HepG2 (cell line): Measurements from ENCODE around the gene ARHGEF40. TPM values are rescaled to one million over a fixed set of nuclear protein-coding genes. Genes with fewer than 3 reads are reported as not detected.

Source experiments
- DNMT1 ChIP-seq: sonication (generic); formaldehyde crosslinking; IDR thresholded peaks from 2 replicates; pipeline ENCODE4 v1.5.1; 2020; ENCODE audit warnings: mild to moderate bottlenecking, missing genetic modification reagents
- DR1 ChIP-seq: sonication (generic); formaldehyde crosslinking; IDR thresholded peaks from 2 replicates; pipeline ENCODE4 v1.8.0; 2021; ENCODE audit warnings: mild to moderate bottlenecking, missing genetic modification reagents, inconsistent platforms
- FLYWCH1 ChIP-seq: sonication (generic); formaldehyde crosslinking; IDR thresholded peaks from 2 replicates; pipeline ENCODE4 v1.8.1; 2023; ENCODE audit warnings: mild to moderate bottlenecking, missing genetic modification reagents
- HMG20A ChIP-seq: IDR thresholded peaks from 2 replicates; pipeline ENCODE4 v1.6.1; 2016; ENCODE audit warnings: borderline replicate concordance
- HOMEZ ChIP-seq: IDR thresholded peaks from 2 replicates; pipeline ENCODE4 v1.6.1; 2016; ENCODE audit warnings: low read depth
- HOXA3 ChIP-seq: sonication (generic); formaldehyde crosslinking; IDR thresholded peaks from 2 replicates; pipeline ENCODE4 v1.5.0; 2020; ENCODE audit warnings: missing genetic modification reagents
- JUN ChIP-seq: sonication (generic); formaldehyde crosslinking; IDR thresholded peaks from 2 replicates; pipeline ENCODE4 v1.4.0; 2020; ENCODE audit warnings: mild to moderate bottlenecking, missing genetic modification reagents
- LCORL ChIP-seq, 2 experiments: fragments of 450-650 bp in 1 of 2; sonication (generic) in 1 of 2; formaldehyde crosslinking in 1 of 2; IDR thresholded peaks; 2 replicates each; pipeline versions ENCODE4 v1.5.0 to v1.6.1; 2017 to 2020; ENCODE audit warnings: antibody characterized with exemption in 1 of 2, missing genetic modification reagents in 1 of 2
- LRRFIP1 ChIP-seq: sonication (generic); formaldehyde crosslinking; conservative IDR thresholded peaks from 2 replicates; pipeline ENCODE4 v1.4.0; 2020; ENCODE audit warnings: missing genetic modification reagents
- NCOA5 ChIP-seq: sonication (generic); formaldehyde crosslinking; IDR thresholded peaks from 2 replicates; pipeline ENCODE4 v1.4.0; 2020; ENCODE audit warnings: missing genetic modification reagents
- PITX1 ChIP-seq: sonication (generic); formaldehyde crosslinking; IDR thresholded peaks from 2 replicates; pipeline ENCODE4 v1.5.1; 2020; ENCODE audit warnings: mild to moderate bottlenecking, missing genetic modification reagents
- RELA ChIP-seq: sonication (generic); formaldehyde crosslinking; IDR thresholded peaks from 2 replicates; pipeline ENCODE4 v1.4.0; 2020; ENCODE audit warnings: missing genetic modification reagents
- REPIN1 ChIP-seq: sonication (generic); formaldehyde crosslinking; IDR thresholded peaks from 2 replicates; pipeline ENCODE4 v1.8.0; 2022; ENCODE audit warnings: missing genetic modification reagents, low read depth, mild to moderate bottlenecking, borderline replicate concordance
- SMARCE1 ChIP-seq: fragments of 450-650 bp; IDR thresholded peaks from 2 replicates; pipeline ENCODE4 v1.6.1; 2017; ENCODE audit warnings: borderline replicate concordance
- TAF15 ChIP-seq: fragments of 200-400 bp; formaldehyde crosslinking; IDR thresholded peaks from one replicate; pipeline ENCODE4 v1.6.1; 2018; ENCODE audit warnings: mild to moderate bottlenecking, low read depth, low read length; ENCODE audit not compliant: poor library complexity, severe bottlenecking
- ZBTB49 ChIP-seq: sonication (generic); formaldehyde crosslinking; IDR thresholded peaks from 2 replicates; pipeline ENCODE4 v1.4.0; 2020; ENCODE audit warnings: missing genetic modification reagents, borderline replicate concordance
- ZC3H13 ChIP-seq: sonication (generic); formaldehyde crosslinking; IDR thresholded peaks from 2 replicates; pipeline ENCODE4 v1.8.1; 2023; ENCODE audit warnings: mild to moderate bottlenecking, missing genetic modification reagents, moderate library complexity
- ZNF235 ChIP-seq: sonication (generic); formaldehyde crosslinking; IDR thresholded peaks from 2 replicates; pipeline ENCODE4 v1.8.1; 2023; ENCODE audit warnings: mild to moderate bottlenecking, missing genetic modification reagents, borderline replicate concordance
- ZNF44 ChIP-seq: sonication (generic); formaldehyde crosslinking; IDR thresholded peaks from 2 replicates; pipeline ENCODE4 v1.5.1; 2020; ENCODE audit warnings: mild to moderate bottlenecking, missing genetic modification reagents
- ZNF496 ChIP-seq: sonication (generic); formaldehyde crosslinking; IDR thresholded peaks from 2 replicates; pipeline ENCODE4 v1.8.1; 2023; ENCODE audit warnings: mild to moderate bottlenecking, moderate library complexity, missing genetic modification reagents; ENCODE audit not compliant: insufficient replicate concordance
- ZNF510 ChIP-seq: sonication (generic); formaldehyde crosslinking; IDR thresholded peaks from 2 replicates; pipeline ENCODE4 v1.4.0; 2020; ENCODE audit warnings: low read depth, mild to moderate bottlenecking, missing genetic modification reagents
- polyA plus RNA-seq, 8 experiments: library from polyadenylated mRNA; depleted of rRNA in 3 of 8; stranded (reverse) in 7 of 8; unstranded in 1 of 8; fragments of >200 nt; fragmentation: Illumina TruSeq in 4 of 8; extraction: Trizol in 4 of 8; gene quantifications; 2 replicates each; pipeline versions ENCODE4 v1.2.1 to v1.2.3, GENCODE V29; 2011 to 2016; ENCODE audit warnings: low read depth in 4 of 8, missing spikeins in 1 of 8, mixed read lengths in 1 of 8; ENCODE audit not compliant: insufficient read depth in 1 of 8
- total RNA-seq, 5 experiments: library from RNA; depleted of rRNA; stranded (reverse); fragments of >200 nt; fragmentation: Illumina TruSeq; extraction: Trizol; gene quantifications; 2 replicates each; pipeline ENCODE4 v1.2.3, GENCODE V29; 2016; ENCODE audit warnings: low read depth in 1 of 5
- TF ChIP-seq, protein P1 (sequence below): sonication (generic); formaldehyde crosslinking; conservative IDR thresholded peaks from 2 replicates; pipeline ENCODE4 v1.8.0; 2022; ENCODE audit warnings: low read depth, missing genetic modification reagents

The ARHGEF40 gene
- total and polyA plus RNA-seq, 2 of the 13 experiments (the other 11 are each of a cell fraction or from before 2014, with no cell fraction given) = 28.1 to 78.1 TPM

DNA sequence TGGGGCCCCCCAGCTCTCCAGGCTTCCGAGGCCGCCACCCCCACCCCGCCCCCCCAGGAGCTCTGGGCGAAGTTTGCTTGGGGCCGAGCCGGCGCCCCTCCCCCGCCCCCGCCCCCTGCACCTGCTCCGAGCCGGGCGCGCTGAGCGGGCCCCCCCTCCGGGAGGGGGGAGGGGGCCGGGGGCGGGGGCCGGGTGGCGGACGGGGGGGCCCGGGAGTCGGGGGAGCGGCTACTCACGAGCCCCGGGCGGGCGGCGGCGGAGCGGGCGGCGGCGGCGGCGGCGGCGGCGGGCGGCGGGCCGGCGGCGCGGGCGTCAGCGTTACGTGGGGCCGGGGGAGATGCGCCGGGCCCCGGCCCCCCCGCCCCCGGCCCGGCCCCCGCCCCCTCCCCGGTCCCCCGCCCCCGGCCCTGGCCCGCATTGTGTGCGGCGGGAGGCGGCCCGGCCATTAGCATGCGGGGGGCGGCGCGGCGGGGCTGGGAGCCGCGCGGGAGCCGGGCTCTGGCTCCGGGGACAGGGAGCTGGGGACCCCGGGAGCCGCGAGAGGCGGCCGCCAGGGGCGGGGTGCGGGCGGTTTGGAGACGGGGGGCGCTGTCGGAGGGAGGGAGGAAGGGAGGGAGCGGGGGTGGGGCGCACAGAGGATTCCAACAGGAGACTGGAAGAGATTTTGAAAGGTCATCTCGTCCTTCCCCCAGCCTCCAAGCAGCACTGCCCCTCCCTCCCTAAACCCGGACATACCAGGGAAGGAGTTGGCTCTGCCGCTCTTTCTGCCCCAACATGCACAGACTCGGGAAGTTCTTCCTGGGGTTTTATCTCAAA is 28.2 kb downstream of the ARHGEF40 start, which contains the start of gene ZNF219 (continued):
- TF ChIP-seq PITX1 (CRISPR knock-in tag) (no peak), HOXA3 (CRISPR knock-in tag) (peak; percentile 48; the same call in 1 of the 2 replicates), LRRFIP1 (CRISPR knock-in tag) (no peak), DR1 (CRISPR knock-in tag) (no peak), ZNF496 (CRISPR knock-in tag) (no peak), LCORL (IDR thresholded peaks at IDR 0.05) (no peak), LCORL (CRISPR knock-in tag; IDR thresholded peaks at IDR 0.05) (no peak; the same call in 1 of the 2 replicates), HMG20A (CRISPR knock-in tag) (no peak), RELA (CRISPR knock-in tag) (no peak), SMARCE1 (no peak), ZBTB49 (CRISPR knock-in tag) (no peak), ZNF235 (CRISPR knock-in tag) (no peak), NCOA5 (CRISPR knock-in tag) (no peak), DNMT1 (CRISPR knock-in tag) (no peak), JUN (no peak), ZNF510 (CRISPR knock-in tag) (no peak), ZNF44 (CRISPR knock-in tag) (no peak), REPIN1 (CRISPR knock-in tag) (no peak), ZC3H13 (CRISPR knock-in tag) (no peak), FLYWCH1 (no peak), HOMEZ (no peak), TAF15 (no peak)
- TF ChIP-seq, protein P1, sequence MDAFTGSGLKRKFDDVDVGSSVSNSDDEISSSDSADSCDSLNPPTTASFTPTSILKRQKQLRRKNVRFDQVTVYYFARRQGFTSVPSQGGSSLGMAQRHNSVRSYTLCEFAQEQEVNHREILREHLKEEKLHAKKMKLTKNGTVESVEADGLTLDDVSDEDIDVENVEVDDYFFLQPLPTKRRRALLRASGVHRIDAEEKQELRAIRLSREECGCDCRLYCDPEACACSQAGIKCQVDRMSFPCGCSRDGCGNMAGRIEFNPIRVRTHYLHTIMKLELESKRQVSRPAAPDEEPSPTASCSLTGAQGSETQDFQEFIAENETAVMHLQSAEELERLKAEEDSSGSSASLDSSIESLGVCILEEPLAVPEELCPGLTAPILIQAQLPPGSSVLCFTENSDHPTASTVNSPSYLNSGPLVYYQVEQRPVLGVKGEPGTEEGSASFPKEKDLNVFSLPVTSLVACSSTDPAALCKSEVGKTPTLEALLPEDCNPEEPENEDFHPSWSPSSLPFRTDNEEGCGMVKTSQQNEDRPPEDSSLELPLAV = no peak
